ENCODE results near the gene SIGLEC6.

SIGLEC6 gene

DNA sequence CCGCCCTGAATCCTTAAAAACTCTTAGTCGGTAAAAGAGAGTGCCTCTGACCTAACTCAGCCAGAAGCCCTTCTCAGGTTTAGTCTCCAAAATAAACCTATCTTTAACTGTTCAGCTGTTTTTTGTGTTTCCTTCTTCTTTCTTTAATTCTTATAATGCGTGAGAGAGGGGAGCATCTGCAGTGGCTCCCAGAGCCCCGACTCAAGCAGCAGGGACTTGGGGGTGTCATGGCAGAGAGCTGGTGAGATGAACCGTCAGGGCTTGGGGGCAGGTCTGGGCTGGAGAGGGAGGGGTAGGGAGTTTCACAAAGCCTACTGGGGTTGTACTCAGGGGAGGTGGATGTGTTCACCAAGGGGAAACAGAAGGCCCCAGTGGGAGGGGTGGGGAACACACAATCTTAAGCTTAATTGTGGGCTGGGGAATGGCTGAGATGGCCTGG is 16.8 kb upstream of the SIGLEC6 start:
- DNase-seq, result no peak

DNA sequence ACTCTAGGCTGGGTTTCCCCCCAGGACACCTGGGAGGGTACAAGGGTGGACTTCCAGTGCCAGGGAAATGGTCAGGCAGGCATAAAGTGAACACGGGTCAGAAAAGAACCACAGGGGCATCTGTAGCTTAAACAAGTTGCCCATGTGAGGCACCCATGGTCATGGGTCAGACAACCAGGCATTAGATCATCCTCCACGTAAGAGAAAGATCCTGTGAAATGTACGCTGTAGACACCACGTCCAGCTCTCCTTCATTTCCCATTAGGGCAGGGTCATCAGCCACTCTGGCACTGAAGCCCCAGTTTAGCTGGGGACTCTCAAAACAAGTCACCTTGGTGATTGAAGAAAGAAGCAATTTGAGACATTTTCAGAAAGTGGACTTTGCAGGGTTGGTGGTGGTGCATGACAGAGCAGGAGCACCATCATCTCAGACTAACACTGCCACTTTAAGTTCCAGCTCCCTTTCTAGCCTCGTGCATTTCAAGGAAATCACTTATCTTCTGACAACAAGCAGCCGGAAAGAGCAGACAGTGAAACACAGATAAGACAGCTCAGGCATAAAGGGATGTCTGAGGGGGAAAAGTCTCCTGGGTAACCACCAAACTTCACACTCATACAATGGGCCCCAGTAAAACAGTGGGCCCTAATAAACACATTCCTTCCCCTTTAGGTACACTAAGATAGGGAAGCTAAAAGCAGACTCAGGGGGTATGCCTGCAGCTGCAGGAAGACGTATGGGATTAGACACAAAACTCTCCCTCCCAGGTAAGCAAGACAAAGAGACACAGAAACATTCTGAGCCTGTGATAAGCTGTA is 16.1 kb upstream of the SIGLEC6 start:
- DNase-seq, result no peak

GRCh38 chr19:51546650-51547396 is 15.4 kb upstream of the SIGLEC6 start:
- no peak for DNase-seq

GRCh38 chr19:51546107-51546649 is 14.7 kb upstream of the SIGLEC6 start:
- no peak for DNase-seq

DNA sequence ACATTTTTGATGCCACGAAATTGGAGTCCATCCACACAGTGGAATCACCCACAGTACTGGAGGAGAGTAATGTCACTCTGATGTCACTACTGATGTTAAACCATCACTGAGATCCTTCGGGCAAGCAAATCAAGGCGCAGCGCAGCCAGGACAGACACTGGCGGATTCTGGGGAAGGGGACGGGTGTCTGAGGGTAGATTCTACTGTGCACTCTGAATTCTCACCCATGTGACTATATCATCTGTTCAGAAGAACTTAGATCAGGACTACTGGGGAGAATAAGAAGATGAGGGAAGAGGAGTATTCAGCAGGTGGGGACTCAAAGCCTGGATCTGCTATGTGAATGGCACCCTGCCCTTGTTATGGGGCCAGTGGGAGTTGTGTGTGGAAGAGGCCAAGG is 12.6 kb upstream of the SIGLEC6 start:
- no peak for DNase-seq

- DNase-seq, result no peak
Measured at GRCh38 chr19:51542699-51543098, 11.2 kb upstream of the SIGLEC6 start.

DNA sequence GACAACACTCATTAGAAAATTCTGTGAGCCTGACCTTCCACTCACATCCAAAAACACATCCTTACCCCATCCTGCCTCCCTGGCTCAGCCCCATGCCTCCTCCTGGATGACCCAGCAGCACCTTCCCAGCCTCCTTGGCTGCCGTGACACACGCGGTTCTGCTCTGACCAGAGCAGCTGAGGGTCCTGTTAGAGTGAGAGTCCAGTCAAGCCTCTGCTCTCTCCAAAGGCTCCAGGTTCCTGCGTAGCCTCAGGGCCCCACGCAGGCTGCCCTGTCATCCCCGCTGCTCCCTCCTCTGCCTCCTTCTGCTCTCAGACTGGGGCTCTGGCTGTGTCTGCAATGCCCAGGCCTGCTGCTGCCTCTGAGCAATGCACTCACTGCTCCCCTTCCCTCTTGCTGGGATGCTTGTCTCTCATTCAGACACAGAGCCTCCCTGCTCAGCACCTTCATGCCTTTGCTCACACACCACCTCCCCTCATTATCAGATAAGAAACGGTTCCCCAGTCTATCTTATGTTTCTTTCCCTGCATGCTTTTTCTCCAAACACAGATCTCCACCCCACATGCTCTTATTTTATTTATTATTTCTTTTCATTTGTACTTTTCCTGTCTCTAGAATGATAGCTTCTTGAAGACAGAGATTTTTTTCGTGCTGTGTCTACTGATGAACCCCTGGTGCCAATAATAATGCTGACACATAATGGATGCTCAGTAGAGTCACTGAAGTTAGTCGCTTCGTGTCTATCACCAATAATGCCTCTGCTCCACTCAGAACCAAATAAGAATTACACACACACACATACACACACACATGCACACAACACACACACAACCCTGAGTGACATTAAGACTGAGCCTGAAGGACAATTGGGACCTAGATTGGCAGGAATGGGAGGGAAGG is 10.2 kb upstream of the SIGLEC6 start:
- DNase-seq, result no peak

- DNase-seq, result no peak
Measured at GRCh38 chr19:51539821-51540366, 8.4 kb upstream of the SIGLEC6 start.

DNA sequence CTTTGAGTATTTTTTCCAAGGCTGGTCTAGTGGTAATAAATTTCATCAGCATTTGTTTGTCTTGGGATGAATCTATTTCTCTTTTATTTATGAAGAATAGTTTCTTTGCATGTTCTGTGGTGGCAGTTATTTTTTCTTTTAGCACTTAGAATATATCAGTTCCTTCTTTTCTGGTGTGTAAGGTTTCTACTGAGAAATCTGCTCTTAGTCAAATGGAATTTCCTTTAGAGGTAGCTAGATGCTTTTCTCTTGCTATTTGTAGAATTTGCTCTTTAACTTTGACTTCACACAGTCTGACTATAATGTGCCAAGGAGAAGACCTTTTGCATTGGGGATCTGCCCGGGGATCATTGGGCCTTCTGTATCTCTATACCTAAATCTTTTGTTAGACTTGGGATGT is 4.1 kb upstream of the SIGLEC6 start:
- no peak for DNase-seq

- DNase-seq, result no peak
Measured at GRCh38 chr19:51530616-51531015, 854 bp downstream of the SIGLEC6 start.

GRCh38 chr19:51529301-51529700 is 2.2 kb downstream of the SIGLEC6 start:
- DNase-seq, result no peak

GRCh38 chr19:51525651-51526050 is 5.8 kb downstream of the SIGLEC6 start:
- no peak for DNase-seq

DNA sequence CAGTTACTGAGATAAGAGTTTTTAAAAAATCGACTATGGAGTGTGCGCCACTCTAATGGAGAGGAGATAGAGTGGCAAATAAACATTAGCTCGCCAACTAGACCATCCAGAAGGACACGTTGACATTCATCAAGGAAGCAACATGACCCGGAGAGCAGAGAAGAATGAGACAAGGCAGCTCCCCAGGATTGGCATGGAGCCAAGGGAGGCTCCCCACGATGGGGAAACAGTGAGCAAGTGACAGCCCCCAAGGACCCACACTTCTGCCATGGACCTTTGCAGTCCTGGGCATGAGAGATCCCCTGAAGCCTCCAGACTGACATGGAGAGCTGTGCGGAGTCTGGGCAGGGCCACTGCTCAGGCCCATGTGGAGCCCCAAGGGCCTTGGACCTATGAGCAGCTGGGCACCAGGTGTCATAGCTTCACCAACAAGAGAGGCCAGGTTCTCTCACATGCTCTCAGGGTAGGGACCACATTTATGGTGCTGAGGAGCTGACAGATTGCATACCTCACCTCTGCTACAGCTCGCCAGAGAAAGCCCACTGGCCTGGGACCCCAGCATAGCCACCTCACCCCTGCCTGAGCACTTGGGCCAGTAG is 6.7 kb downstream of the SIGLEC6 start:
- DNase-seq, result no peak

DNA sequence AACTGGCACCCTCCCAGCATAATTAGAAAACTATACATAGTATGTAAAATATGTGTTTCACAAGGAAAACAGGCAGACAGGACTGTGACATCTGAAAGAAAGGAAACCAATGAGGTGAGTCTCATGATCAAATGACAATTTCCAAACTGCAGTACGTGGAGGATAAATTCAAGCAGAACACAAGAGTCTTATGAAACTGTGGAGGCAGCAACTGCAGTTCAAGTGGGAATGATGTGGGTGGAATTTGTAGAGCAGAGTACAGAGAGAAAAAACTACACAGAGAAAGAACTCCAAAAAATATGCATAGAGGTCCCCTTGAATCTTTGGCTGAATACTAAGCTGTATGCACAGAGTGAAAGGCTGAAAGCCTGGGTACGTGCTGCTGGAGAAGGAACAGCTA is 9.7 kb downstream of the SIGLEC6 start:
- no peak for DNase-seq

- no peak for DNase-seq
Measured at GRCh38 chr19:51521357-51521756, 10.1 kb downstream of the SIGLEC6 start.

DNA sequence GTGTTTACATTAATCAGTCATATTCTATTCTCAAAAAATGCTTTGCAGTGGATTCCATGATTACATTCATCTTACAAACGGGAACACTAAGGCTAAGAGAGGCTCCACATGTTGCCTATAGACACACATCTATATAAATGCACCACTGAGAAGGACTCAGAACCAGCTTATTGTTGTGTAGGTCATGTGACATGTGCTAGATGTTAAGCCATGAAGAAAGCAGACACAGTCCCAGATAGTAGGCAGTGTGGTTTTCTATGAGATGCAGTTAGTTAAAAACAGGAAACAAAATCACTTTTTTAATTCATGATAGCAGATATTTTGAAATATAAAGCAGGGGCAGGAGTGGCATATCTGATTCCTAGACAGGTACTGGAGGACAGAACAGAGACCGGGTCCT is 10.7 kb downstream of the SIGLEC6 start:
- DNase-seq, result no peak

DNA sequence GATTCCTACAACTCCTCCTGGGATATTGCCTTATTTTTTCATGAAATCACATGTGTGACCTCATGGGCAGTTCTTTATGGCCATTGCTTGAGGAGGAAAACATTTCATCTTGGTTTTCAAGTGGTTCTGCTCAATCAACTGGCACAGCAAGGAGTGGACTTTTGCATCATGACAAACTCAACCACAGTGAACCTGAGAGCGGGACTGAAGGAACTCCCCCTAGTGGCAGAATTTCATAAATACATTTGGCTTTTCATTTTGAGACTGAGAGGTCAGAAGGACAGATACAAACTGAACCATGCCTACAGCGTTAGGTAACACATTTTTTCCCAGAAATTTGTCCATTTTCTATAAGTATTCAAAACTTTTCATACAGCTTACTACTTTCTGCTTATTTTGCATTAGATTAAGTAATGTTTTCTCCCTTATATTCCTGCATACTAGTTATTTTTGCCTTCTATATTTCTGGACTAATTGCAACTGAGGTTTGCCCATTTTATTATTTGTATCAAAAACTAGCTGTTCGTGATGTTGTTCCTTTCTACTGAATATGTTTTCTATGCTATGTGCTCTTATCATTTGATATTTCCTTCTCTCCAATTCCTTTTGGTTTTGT is 16.5 kb downstream of the SIGLEC6 start:
- no peak for DNase-seq

DNA sequence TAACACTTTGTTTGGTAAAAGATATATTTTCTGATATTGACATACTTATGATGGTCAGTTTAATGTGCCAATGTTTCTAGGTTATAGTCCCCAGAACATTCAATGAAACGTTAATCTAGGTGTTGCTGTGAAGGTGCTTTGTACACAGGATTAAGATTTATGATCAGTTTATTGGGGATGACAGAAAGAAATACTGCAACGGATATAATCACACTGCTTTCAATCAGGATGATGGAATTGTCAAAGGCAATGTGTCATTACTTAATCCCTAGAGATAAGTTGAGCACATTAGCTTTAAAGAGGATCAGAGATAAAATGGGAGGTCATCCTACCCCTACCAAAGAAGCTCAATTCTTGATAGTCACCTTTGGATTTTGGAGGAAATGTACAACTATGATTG is 17.5 kb downstream of the SIGLEC6 start:
- DNase-seq, result no peak

GRCh38 chr19:51511353-51511752 is 20.1 kb downstream of the SIGLEC6 start:
- DNase-seq, result no peak

DNA sequence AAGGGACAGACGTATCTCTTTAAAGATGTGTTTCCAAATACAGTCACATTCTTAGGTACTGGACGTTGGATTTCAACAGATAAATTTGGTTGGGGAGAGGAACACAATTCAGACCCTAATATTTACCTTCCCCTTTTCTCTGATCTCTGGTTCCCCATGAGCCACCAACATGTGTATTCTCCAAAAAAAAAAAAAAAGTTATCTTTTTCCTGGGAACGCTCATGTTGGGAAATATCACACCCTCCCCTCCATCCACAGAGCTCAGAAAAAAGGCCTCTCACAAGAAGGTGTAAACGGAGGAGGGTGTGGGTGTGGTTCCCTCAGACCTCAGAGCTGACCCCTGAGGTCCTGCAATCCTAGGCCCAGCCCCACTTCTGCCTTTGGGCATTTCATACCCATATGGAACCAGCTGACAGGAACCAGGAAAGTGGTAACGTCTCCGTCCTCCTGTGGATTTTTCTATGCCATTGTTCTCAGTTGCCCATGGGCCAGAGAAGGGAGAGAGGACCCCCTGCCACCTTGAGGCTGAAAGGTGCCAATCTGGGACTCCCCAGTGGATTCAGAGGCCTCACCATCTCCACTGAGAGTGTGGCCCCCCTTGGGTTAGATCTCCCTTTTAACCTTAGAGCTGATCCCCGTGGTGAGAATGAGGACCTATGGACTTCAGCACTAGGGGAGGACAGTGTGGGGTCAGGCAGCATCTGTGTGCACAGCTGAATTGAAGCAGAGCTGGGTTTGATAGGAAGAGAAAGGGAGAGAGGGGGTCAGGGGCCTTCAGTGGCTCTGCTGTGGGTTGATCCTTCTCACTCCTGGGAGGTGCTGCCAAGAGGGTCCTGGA is 21.4 kb downstream of the SIGLEC6 start:
- DNase-seq, result no peak
